ENCODE results near the gene ELOVL6. TPM values are rescaled to one million over a fixed set of nuclear protein-coding genes. Genes with fewer than 3 reads are reported as not detected.
"Not testable (repeated sequence)": the region's sequence is repeated elsewhere in the genome, so short reads cannot be mapped to it uniquely, and the experiment has no call there.

Gene ELOVL6
- total RNA-seq, 1 experiment from 2014 or later: 15.6 TPM

DNA sequence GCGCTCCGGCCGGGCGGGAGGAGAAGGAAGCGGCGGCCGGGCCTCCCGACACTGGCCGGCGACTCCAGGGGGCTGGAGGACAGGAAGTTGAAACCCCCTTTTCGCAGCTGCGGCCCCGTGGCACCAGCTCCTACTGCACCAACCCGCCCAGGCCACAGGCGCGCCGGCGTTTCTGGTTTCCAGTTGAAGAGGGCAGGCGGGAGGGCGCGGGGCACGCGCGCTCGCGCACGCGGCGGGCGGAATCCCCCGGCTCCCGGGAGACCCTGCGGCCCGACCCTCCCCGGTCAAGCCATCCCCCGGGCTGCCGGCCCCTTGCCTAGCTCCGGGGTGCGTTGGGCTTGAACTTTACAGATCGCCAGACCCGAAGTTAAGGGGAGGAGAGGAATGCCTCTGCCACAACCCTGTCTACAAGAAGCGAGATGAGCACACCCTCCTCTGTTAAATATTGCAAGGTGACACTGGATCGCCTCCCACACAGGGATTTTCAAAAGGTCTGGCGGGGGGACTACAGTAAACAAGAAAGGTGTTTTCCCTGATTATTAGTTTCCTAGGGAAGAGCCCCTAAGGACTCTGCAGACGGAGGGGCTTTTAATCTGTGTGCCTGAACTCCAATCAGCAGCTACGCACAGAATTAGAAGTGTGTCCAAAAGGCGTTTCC is 1.4 kb downstream of the ELOVL6 start:
- peak; percentile 29 for DNase-seq (ENCODE audit: low read depth)

DNA sequence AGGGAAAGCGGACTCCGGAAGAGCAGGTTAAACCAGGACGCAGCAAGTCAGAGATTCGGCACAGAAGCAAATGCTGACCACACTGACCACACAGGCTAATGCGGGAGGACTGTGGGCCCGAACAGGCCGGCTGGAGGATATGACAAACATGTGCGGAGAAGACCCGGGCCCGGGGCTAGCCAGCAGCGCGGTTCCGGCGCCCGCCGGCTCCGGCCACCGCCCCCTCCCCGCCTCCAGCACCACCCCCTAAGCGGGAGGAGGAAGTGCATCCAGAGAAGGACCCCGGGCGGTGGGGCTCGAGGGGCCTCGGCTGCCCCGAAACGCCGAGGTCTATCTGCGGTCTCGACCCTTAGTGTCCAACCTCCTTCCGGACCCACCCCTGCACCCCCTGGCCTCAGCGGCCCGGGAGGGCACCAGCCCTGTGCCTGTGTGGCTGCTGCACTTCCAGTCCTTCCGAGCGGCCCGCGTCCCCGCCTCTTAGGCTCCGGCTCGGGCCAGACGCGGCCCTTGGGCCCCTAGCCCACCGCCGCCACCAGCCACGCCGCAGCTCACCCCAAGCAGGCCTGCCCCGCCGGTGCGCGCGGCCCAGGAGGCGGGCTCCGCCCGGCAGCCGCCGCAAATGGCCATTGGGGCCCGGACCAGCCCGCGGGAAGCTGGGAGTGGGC is 2.1 kb downstream of the ELOVL6 start:
- peak; percentile 32 for DNase-seq (ENCODE audit: low read depth)

GRCh38 chr4:110195561-110196205 is 2.7 kb downstream of the ELOVL6 start:
- DNase-seq (ENCODE audit: low read depth): no peak

- peak; percentile 12 for DNase-seq (ENCODE audit: low read depth)
These were observed 4.3 kb downstream of the ELOVL6 start for GRCh38 chr4:110193822-110194761.

- DNase-seq (ENCODE audit: low read depth): not testable (repeated sequence)
These were observed 5.1 kb downstream of the ELOVL6 start for GRCh38 chr4:110193287-110193686.

DNA sequence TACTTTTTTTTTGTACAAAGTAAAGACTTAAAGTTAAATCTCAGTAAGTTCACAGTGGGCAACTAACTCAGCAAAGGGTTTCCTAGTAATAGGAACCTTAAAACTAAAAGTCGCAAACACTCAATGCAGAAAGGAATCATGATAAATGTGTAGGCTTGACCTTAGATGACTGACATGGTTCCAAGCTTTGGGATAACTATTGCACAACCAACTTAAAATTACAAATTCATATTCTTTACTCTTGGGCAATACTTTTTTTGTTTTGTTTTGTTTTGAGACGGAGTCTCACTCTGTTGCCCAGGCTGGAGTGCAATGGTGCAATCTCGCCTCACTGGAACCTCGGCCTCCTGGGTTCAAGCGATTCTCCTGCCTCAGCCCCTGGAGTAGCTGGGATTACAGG is 8.2 kb downstream of the ELOVL6 start:
- no peak for DNase-seq (ENCODE audit: low read depth)

DNA sequence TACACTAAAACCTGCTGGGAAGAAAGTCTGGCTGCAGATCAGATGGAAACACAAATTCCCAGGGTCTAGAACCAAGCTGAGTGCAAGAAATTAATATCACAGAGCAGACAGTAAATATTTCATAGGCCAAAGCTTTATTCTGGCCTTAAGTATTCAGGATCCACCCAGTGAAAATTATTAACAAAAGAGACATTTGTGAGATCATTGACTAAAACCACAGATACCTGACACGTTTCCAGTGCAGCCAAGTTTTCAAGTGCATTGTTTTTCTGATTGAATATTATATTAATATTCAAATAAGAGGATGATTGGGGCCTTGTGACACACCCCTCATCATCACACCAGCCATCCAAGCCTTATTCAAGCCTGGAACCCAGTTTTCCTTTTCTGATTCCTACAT is 10.3 kb downstream of the ELOVL6 start:
- DNase-seq (ENCODE audit: low read depth): no peak

DNA sequence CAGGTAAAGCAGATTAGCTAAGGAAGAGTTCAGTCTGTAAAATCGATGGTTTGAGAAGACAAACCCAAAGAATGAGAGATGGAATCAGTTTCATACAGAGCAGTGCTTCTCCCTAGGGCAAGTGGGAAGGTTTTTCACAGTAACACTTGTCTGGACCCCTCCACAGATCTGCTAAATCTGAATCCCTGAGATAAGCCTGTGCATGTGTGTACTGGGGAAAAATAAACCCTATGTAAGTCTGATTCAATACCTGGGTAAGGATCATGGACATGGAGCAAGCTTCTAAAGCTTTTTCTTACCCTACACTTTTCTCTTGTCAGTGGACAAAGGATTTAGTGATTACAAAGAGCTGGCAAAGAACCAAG is 13.6 kb downstream of the ELOVL6 start:
- peak; percentile 5 for DNase-seq (ENCODE audit: low read depth)

- peak; percentile 69 for DNase-seq (ENCODE audit: low read depth)
These were observed 14.2 kb downstream of the ELOVL6 start for GRCh38 chr4:110184140-110184790.

- DNase-seq (ENCODE audit: low read depth): no peak
These were observed 14.8 kb downstream of the ELOVL6 start for GRCh38 chr4:110183643-110184042.

DNA sequence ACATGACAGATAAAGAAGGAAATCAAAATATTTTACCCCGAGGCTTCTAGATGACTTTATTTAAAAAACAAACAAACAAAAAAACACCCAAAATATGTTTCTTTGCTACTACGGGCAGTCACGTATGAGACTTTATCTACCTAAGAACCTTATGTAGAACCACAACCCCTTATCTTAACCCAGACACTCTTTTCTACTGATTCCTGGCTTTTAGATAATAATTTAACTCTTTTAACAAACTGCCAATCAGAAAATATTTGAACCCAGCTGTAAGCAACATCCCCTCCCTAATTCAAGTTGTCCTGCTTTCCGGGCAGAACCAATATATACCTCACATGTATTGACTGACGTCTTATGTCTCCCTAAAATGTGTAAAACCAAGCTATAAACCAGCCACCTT is 15.4 kb downstream of the ELOVL6 start:
- DNase-seq (ENCODE audit: low read depth): no peak

DNA sequence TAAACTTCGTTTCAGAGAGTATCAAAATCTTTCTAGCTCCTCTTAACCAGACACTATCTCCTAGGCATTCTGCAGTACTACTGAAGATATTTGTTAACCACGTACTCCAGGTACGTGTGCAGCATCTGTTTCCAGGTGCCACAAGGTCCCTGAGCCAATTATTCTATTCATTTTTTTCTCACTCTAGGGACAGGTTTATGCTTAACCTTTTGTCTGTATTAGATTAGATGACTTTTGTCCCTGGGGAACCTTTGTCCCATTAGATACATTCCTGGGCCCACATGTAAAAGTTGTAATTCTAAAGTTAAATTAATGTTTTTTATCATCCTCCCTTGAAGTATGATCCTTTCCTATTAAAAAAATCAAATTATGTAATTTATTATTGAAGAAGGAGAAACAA is 16.5 kb downstream of the ELOVL6 start:
- DNase-seq (ENCODE audit: low read depth): no peak

DNA sequence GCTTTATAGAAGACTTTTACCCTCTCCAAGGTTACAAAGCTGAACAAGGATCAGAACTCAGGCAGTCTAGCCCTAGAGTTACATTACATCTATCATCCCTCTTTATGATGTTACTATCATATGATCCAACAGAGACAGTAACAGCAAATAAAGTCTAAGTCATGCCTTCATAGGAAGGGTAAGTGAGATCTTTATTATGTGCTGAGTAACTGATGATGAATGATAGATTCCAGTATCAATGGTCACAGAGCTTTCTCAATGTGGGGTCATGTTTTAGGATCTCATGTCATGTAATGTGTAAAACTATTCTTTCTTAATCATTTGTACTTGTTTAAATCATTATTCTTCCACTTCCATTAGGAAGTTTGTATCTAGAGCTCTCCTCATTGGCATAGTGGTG is 22.8 kb downstream of the ELOVL6 start:
- no peak for DNase-seq (ENCODE audit: low read depth)

DNA sequence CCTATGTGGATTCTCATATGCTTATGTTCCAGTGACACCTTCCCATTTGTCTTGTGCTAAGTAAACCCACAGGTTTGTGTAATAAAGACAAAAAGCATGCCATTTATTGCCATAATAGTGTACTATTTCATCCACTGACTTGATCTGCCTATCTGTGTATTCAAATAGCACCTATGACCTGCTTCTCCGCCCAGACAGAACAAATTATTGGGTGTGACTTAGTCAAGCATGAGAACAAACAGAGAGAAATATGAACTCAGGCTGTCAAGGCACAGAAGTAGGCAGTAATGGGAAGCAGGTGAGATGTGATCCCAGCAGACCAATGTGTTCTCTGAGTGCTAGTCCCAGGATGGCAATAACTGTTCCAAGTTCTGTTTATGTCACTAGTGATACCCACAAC is 25.4 kb downstream of the ELOVL6 start:
- DNase-seq (ENCODE audit: low read depth): no peak

DNA sequence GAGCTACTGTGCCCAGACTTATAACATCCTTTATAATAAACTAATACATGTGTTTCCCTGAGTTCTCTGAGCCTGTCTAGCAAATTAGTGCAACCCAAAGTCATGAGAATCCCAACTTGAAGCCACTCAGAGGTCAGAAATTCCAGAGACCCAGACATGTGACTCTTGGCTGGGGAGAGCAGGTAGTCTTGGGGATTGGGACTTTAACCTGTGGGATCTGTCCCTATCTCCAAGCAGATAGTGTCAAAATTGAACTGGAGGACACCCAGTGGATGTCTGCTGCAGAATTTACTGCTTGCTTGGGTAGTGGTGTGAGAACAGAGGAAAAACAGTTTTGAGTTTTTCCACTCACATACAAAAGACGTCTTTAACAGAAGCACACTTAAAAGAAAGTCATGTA is 26.4 kb downstream of the ELOVL6 start:
- DNase-seq (ENCODE audit: low read depth): no peak

DNA sequence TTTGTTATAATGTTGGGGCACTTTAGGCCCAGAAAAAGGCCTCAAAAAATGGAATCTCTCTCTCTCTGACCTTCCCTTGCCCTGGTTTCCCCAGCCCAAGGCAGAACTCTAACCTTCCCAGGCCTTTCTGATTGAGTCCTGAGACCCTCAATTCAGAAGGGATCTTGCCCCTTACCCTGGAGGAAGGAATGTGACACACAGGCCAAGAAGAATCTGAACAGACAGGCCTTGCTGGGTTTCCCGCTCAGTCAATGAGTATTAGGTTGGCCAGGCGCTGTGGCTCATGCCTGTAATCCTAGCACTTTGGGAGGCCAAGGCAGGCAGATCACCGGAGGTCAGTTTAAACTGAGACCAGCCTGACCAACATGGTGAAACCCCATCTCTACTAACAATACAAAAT is 27.6 kb downstream of the ELOVL6 start:
- DNase-seq (ENCODE audit: low read depth): no peak

DNA sequence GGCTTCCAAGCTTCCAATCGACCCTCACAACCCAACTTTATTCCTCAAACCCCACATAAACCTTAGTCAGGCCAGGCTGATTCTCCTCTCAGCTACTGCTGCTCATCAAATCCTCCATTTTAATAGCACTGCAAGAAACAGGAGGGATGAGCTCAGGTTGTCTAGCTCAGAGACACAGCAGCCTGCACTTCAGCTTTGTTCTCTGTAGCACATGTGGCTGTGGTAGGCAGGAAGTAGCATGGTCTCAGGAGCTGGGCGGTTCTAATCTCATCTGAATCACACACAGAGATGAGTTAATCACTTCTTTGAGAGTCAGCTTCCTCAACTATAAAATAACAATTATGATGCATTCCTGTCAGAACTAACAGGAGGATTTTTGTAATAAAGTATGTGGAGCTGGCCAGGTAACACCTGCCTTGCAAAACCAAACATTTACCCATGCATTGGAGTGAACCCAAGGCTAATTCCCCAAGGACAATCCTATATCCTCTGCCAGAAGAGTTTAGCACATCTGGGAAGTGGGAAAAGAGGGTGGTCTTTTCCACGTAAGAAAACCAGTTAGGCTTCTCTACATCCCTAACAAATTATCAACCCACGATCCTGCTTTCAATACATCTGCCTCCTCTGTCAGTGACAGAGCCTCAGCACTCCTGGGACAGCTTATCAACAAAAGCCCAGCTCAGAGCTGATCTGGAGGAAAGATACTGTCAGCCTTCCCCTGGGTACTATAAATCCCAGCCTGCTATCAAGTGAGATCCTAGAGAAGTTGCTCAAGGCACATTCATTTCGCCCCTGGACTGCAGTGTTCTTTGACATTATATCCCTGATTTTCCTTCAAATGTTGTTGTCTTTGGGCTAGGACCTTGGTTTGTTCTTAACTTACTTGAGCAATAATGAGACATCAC is 32.8 kb downstream of the ELOVL6 start:
- DNase-seq (ENCODE audit: low read depth): peak; percentile 79

DNA sequence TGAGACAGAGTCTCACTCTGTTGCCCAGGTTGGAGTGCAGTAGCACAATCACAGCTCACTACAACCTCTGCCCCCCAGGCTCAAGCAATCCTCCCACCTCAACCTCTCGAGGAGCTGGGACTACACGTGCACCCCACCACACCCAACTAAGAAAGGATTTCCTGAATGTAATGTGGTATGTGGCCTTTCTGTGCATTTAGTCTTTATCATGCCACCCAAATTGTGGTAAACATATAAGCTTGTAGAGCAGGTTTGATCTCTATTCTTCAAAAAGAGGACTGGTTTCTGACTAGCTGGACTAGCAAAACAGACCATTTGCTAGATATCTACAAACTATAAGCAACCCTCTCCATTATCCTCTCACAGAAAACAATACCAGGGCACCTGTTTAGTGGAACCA is 33.6 kb downstream of the ELOVL6 start:
- no peak for DNase-seq (ENCODE audit: low read depth)

GRCh38 chr4:110164251-110164650 is 34.2 kb downstream of the ELOVL6 start:
- peak; percentile 76 for DNase-seq (ENCODE audit: low read depth)

- peak; percentile 86 for DNase-seq (ENCODE audit: low read depth)
These were observed 34.9 kb downstream of the ELOVL6 start for GRCh38 chr4:110163327-110164069.

All from M059J (cell line).